HepG2 (cell line): ENCODE results near the gene IMP3. TPM values are rescaled to one million over a fixed set of nuclear protein-coding genes. Genes with fewer than 3 reads are reported as not detected.

Source experiments
- AGO2 ChIP-seq: fragments of 200-400 bp; formaldehyde crosslinking; optimal IDR thresholded peaks from 2 replicates; pipeline ENCODE3; 2017; ENCODE audit warnings: mild to moderate bottlenecking, low read depth, low read length, moderate library complexity
- CCAR2 ChIP-seq: fragments of 200-400 bp; formaldehyde crosslinking; optimal IDR thresholded peaks from 2 replicates; pipeline ENCODE3; 2018; ENCODE audit warnings: low read depth, mild to moderate bottlenecking, low read length, moderate library complexity
- FOXK1 ChIP-seq: sonication (generic); formaldehyde crosslinking; IDR thresholded peaks from 2 replicates; pipeline ENCODE4 v1.4.0; 2020; ENCODE audit warnings: low read depth, missing genetic modification reagents, borderline replicate concordance
- GZF1 ChIP-seq: sonication (generic); formaldehyde crosslinking; IDR thresholded peaks from 2 replicates; pipeline ENCODE4 v1.5.1; 2020; ENCODE audit warnings: mild to moderate bottlenecking, missing genetic modification reagents
- HMG20A ChIP-seq: IDR thresholded peaks from 2 replicates; pipeline ENCODE4 v1.6.1; 2016; ENCODE audit warnings: borderline replicate concordance
- KDM5A ChIP-seq: fragments of 200-600 bp; sonication (generic); IDR thresholded peaks from 2 replicates; pipeline ENCODE4 v1.7.0; 2018; ENCODE audit warnings: antibody characterized with exemption, mild to moderate bottlenecking, low read length, borderline replicate concordance
- MAFF ChIP-seq: IDR thresholded peaks from 2 replicates; pipeline ENCODE4 v1.6.1; 2011; ENCODE audit warnings: low read depth, low read length, improper control_type of control experiment
- MXD4 ChIP-seq: IDR thresholded peaks from 2 replicates; pipeline ENCODE4 v1.6.1; 2016; ENCODE audit warnings: mild to moderate bottlenecking, missing biosample characterization, missing genetic modification reagents
- RBM39 ChIP-seq: fragments of 200-400 bp; formaldehyde crosslinking; IDR thresholded peaks from one replicate; pipeline ENCODE4 v1.6.1; 2018; ENCODE audit warnings: antibody characterized with exemption, mild to moderate bottlenecking, low read depth, low read length; ENCODE audit not compliant: poor library complexity, severe bottlenecking
- SKI ChIP-seq: fragments of 450-650 bp; IDR thresholded peaks from one replicate; pipeline ENCODE4 v1.6.1; 2018; ENCODE audit warnings: mild to moderate bottlenecking; ENCODE audit not compliant: partially characterized antibody
- SRSF1 ChIP-seq: fragments of 200-400 bp; formaldehyde crosslinking; optimal IDR thresholded peaks from 2 replicates; pipeline ENCODE3; 2017; ENCODE audit warnings: mild to moderate bottlenecking, low read depth, low read length, moderate library complexity
- U2AF1 ChIP-seq: fragments of 200-400 bp; formaldehyde crosslinking; optimal IDR thresholded peaks from 2 replicates; pipeline ENCODE3; 2017; ENCODE audit warnings: mild to moderate bottlenecking, low read depth, low read length
- YEATS2 ChIP-seq: sonication (generic); formaldehyde crosslinking; IDR thresholded peaks from 2 replicates; pipeline ENCODE4 v1.4.0; 2020; ENCODE audit warnings: missing genetic modification reagents, borderline replicate concordance
- ZC3H4 ChIP-seq: sonication (generic); formaldehyde crosslinking; IDR thresholded peaks from 2 replicates; pipeline ENCODE4 v1.4.0; 2020; ENCODE audit warnings: missing genetic modification reagents, borderline replicate concordance
- ZNF24 ChIP-seq: fragments of 450-650 bp; IDR thresholded peaks from 2 replicates; pipeline ENCODE4 v1.6.1; 2017; ENCODE audit warnings: antibody characterized with exemption, mild to moderate bottlenecking
- ZNF383 ChIP-seq: sonication (generic); formaldehyde crosslinking; IDR thresholded peaks from 2 replicates; pipeline ENCODE4 v1.4.0; 2020; ENCODE audit warnings: missing genetic modification reagents, mild to moderate bottlenecking, borderline replicate concordance
- ZNF577 ChIP-seq: sonication (generic); formaldehyde crosslinking; IDR thresholded peaks from 2 replicates; pipeline ENCODE4 v1.4.0; 2020; ENCODE audit warnings: mild to moderate bottlenecking, low read depth, missing genetic modification reagents, borderline replicate concordance
- ZNF746 ChIP-seq: sonication (generic); formaldehyde crosslinking; IDR thresholded peaks from 2 replicates; pipeline ENCODE4 v1.8.0; 2022; ENCODE audit warnings: mild to moderate bottlenecking, missing genetic modification reagents
- ZNF777 ChIP-seq: sonication (generic); formaldehyde crosslinking; IDR thresholded peaks from 2 replicates; pipeline ENCODE4 v1.4.0; 2020; ENCODE audit warnings: missing genetic modification reagents
- ZNF792 ChIP-seq: IDR thresholded peaks from 2 replicates; pipeline ENCODE4 v1.6.1; 2016
- ZZZ3 ChIP-seq: sonication (generic); formaldehyde crosslinking; IDR thresholded peaks from 2 replicates; pipeline ENCODE4 v1.4.0; 2020; ENCODE audit warnings: missing genetic modification reagents, mild to moderate bottlenecking, borderline replicate concordance
- polyA plus RNA-seq, 8 experiments: library from polyadenylated mRNA; depleted of rRNA in 3 of 8; stranded (reverse) in 7 of 8; unstranded in 1 of 8; fragments of >200 nt; fragmentation: Illumina TruSeq in 4 of 8; extraction: Trizol in 4 of 8; gene quantifications; 2 replicates each; pipeline versions ENCODE4 v1.2.1 to v1.2.3, GENCODE V29; 2011 to 2016; ENCODE audit warnings: low read depth in 4 of 8, missing spikeins in 1 of 8, mixed read lengths in 1 of 8; ENCODE audit not compliant: insufficient read depth in 1 of 8
- total RNA-seq, 5 experiments: library from RNA; depleted of rRNA; stranded (reverse); fragments of >200 nt; fragmentation: Illumina TruSeq; extraction: Trizol; gene quantifications; 2 replicates each; pipeline ENCODE4 v1.2.3, GENCODE V29; 2016; ENCODE audit warnings: low read depth in 1 of 5
- TF ChIP-seq, protein P1 (sequence below): sonication (generic); formaldehyde crosslinking; IDR thresholded peaks from 2 replicates; pipeline ENCODE4 v1.5.1; 2020; ENCODE audit warnings: mild to moderate bottlenecking, missing genetic modification reagents, borderline replicate concordance
- TF ChIP-seq, protein P2 (sequence below): sonication (generic); formaldehyde crosslinking; IDR thresholded peaks from 2 replicates; pipeline ENCODE4 v1.5.0; 2020; ENCODE audit warnings: missing genetic modification reagents, mild to moderate bottlenecking, borderline replicate concordance
- TF ChIP-seq, protein P3 (sequence below): IDR thresholded peaks from 2 replicates; pipeline ENCODE4 v1.6.1; 2016; ENCODE audit warnings: low read depth, borderline replicate concordance
- TF ChIP-seq, protein P4 (sequence below): sonication (generic); formaldehyde crosslinking; IDR thresholded peaks from 2 replicates; pipeline ENCODE4 v1.4.0; 2020; ENCODE audit warnings: missing genetic modification reagents, borderline replicate concordance

IMP3 gene
- total and polyA plus RNA-seq, 2 of the 13 experiments (the other 11 are each of a cell fraction or from before 2014, with no cell fraction given): 38.3 to 143 TPM

DNA sequence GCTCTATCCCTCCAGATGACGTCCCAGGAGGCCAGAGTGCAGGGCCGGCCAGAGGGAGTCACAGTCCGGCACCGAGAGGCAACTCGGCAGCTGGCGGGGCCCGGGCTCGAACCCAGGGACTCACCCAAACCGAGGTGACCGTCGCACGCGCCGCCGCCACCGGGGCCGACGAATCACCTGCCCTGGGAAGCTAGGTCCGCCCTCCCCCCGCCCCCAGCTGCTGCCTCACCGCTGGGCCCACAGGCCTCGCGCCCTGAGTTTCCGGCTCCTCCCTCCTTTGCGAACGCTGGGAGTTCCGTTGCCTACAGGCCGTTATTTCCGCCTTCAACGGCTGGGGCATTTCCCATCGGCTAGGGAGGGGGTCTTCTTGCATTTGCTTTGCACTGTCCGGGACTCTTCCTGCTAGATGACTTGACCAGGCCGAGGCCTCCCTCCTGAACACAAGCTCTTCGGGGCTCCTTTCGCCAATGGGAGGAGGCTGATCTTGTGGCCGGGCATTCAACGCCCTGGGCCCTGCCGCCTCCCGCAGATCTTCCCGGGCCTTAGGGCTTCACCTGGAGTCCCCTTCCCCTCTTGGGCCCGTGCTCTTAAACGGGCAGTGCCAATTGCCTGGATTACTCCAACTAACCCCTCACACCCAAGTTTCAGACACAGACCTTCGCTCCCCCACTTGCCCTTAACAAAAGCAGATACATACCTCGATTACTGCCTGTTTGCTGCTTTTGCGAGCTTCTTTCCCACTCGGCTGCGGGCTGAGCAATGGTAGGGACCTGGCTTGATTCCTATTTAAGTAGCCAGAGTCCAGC is 14.3 kb downstream of the IMP3 start, which contains the start of gene SNUPN (continued):
- TF ChIP-seq, protein P1, sequence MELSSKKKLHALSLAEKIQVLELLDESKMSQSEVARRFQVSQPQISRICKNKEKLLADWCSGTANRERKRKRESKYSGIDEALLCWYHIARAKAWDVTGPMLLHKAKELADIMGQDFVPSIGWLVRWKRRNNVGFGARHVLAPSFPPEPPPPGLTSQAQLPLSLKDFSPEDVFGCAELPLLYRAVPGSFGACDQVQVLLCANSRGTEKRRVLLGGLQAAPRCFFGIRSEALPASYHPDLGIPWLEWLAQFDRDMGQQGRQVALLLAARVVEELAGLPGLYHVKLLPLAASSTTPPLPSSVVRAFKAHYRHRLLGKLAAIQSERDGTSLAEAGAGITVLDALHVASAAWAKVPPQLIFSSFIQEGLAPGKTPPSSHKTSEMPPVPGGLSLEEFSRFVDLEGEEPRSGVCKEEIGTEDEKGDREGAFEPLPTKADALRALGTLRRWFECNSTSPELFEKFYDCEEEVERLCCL: no peak; the same call in 1 of the 2 replicates
- TF ChIP-seq YEATS2 (peak; percentile 88; the same call in 1 of the 2 replicates), FOXK1 (peak; percentile 39; the same call in 1 of the 2 replicates), SKI (no peak), ZNF777 (CRISPR knock-in tag) (peak; percentile 93), GZF1 (no peak), CCAR2 (no peak), ZZZ3 (0 out of 2 replicates have a peak, but pooled peaks have one; percentile 33), MXD4 (peak; percentile 78), AGO2 (peak; percentile 83), ZNF383 (CRISPR knock-in tag) (no peak; the same call in 1 of the 2 replicates), HMG20A (no peak), RBM39 (peak; percentile 91), U2AF1 (peak; percentile 75), ZNF577 (no peak), ZC3H4 (CRISPR knock-in tag) (no peak), ZNF792 (peak; percentile 79; the same call in 1 of the 2 replicates), KDM5A (peak; percentile 18; the same call in 1 of the 2 replicates), ZNF746 (CRISPR knock-in tag) (peak; percentile 90), MAFF (no peak), SRSF1 (no peak), ZNF24 (no peak)
- TF ChIP-seq, protein P2, sequence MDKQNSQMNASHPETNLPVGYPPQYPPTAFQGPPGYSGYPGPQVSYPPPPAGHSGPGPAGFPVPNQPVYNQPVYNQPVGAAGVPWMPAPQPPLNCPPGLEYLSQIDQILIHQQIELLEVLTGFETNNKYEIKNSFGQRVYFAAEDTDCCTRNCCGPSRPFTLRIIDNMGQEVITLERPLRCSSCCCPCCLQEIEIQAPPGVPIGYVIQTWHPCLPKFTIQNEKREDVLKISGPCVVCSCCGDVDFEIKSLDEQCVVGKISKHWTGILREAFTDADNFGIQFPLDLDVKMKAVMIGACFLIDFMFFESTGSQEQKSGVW (CRISPR knock-in tag): no peak
- TF ChIP-seq, protein P3, sequence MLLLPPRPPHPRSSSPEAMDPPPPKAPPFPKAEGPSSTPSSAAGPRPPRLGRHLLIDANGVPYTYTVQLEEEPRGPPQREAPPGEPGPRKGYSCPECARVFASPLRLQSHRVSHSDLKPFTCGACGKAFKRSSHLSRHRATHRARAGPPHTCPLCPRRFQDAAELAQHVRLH (CRISPR knock-in tag): peak; percentile 58; the same call in 1 of the 2 replicates
- TF ChIP-seq, protein P4, sequence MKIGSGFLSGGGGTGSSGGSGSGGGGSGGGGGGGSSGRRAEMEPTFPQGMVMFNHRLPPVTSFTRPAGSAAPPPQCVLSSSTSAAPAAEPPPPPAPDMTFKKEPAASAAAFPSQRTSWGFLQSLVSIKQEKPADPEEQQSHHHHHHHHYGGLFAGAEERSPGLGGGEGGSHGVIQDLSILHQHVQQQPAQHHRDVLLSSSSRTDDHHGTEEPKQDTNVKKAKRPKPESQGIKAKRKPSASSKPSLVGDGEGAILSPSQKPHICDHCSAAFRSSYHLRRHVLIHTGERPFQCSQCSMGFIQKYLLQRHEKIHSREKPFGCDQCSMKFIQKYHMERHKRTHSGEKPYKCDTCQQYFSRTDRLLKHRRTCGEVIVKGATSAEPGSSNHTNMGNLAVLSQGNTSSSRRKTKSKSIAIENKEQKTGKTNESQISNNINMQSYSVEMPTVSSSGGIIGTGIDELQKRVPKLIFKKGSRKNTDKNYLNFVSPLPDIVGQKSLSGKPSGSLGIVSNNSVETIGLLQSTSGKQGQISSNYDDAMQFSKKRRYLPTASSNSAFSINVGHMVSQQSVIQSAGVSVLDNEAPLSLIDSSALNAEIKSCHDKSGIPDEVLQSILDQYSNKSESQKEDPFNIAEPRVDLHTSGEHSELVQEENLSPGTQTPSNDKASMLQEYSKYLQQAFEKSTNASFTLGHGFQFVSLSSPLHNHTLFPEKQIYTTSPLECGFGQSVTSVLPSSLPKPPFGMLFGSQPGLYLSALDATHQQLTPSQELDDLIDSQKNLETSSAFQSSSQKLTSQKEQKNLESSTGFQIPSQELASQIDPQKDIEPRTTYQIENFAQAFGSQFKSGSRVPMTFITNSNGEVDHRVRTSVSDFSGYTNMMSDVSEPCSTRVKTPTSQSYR: peak; percentile 90
